SK-N-SH treated with all-trans-retinoic acid at 6 μM for 48 hours (cell line): Measurements from ENCODE around the gene ZNF490.

Experiments
- ATAC-seq: fragments of 200-7000 bp; cut with Tn5 transposase; 3 replicates; pipeline ENCODE4 v1.9.1; 2020; ENCODE audit warnings: mild to moderate bottlenecking, moderate library complexity
- ARNTL ChIP-seq: fragments of 450-650 bp; formaldehyde crosslinking; IDR thresholded peaks from 2 replicates; pipeline ENCODE4 v1.5.0; 2020; ENCODE audit warnings: low read depth, mild to moderate bottlenecking, moderate library complexity, borderline replicate concordance
- BACH2 ChIP-seq: fragments of 250-450 bp; sonication (Bioruptor Pico); IDR thresholded peaks from 2 replicates; pipeline ENCODE4 v1.9.0; 2021; ENCODE audit warnings: mild to moderate bottlenecking, borderline replicate concordance
- CSDC2 ChIP-seq: fragments of 250-450 bp; sonication (Bioruptor Pico); IDR thresholded peaks from 2 replicates; pipeline ENCODE4 v1.5.0; 2020; ENCODE audit warnings: mild to moderate bottlenecking, moderate library complexity
- CSRNP3 ChIP-seq: fragments of 250-450 bp; sonication (Bioruptor Pico); IDR thresholded peaks from 2 replicates; pipeline ENCODE4 v1.5.1; 2021; ENCODE audit warnings: mild to moderate bottlenecking, moderate library complexity
- ESRRG ChIP-seq: fragments of 250-450 bp; sonication (Bioruptor Pico); IDR thresholded peaks from 2 replicates; pipeline ENCODE4 v1.6.1; 2021; ENCODE audit warnings: mild to moderate bottlenecking
- GLIS3 ChIP-seq: fragments of 250-450 bp; sonication (Bioruptor Pico); IDR thresholded peaks from 2 replicates; pipeline ENCODE4 v1.5.0; 2020; ENCODE audit warnings: mild to moderate bottlenecking, moderate library complexity
- ISL1 ChIP-seq: fragments of 250-450 bp; sonication (Bioruptor Pico); IDR thresholded peaks from 2 replicates; pipeline ENCODE4 v2.1.2; 2022; ENCODE audit warnings: mild to moderate bottlenecking, moderate library complexity
- OSR1 ChIP-seq: fragments of 250-450 bp; sonication (Bioruptor Pico); IDR thresholded peaks from 2 replicates; pipeline ENCODE4 v1.8.0; 2022; ENCODE audit warnings: moderate library complexity, mild to moderate bottlenecking, inconsistent platforms
- PPARA ChIP-seq: fragments of 250-450 bp; sonication (Bioruptor Pico); IDR thresholded peaks from 2 replicates; pipeline ENCODE4 v1.5.0; 2020; ENCODE audit warnings: mild to moderate bottlenecking, borderline replicate concordance
- RARB ChIP-seq: fragments of 250-450 bp; sonication (Bioruptor Pico); IDR thresholded peaks from 2 replicates; pipeline ENCODE4 v1.8.0; 2021; ENCODE audit warnings: mild to moderate bottlenecking, moderate library complexity
- SNAI2 ChIP-seq: fragments of 250-450 bp; sonication (Bioruptor Pico); IDR thresholded peaks from 2 replicates; pipeline ENCODE4 v1.5.0; 2020; ENCODE audit warnings: mild to moderate bottlenecking, moderate library complexity
- TCF4 ChIP-seq: fragments of 250-450 bp; sonication (Bioruptor Pico); IDR thresholded peaks from 2 replicates; pipeline ENCODE4 v1.8.0; 2021; ENCODE audit warnings: mild to moderate bottlenecking, moderate library complexity, borderline replicate concordance
- TOX ChIP-seq: fragments of 250-450 bp; sonication (Bioruptor Pico); IDR thresholded peaks from 2 replicates; pipeline ENCODE4 v1.8.0; 2021; ENCODE audit warnings: mild to moderate bottlenecking, moderate library complexity, borderline replicate concordance
- TSHZ2 ChIP-seq: fragments of 250-450 bp; sonication (Bioruptor Pico); IDR thresholded peaks from 2 replicates; pipeline ENCODE4 v1.5.0; 2020; ENCODE audit warnings: mild to moderate bottlenecking, moderate library complexity
- ZC3H10 ChIP-seq: fragments of 250-450 bp; sonication (Bioruptor Pico); IDR thresholded peaks from 2 replicates; pipeline ENCODE4 v1.5.1; 2021; ENCODE audit warnings: mild to moderate bottlenecking, moderate library complexity
- ZFP3 ChIP-seq: fragments of 250-450 bp; sonication (Bioruptor Pico); IDR thresholded peaks from 2 replicates; pipeline ENCODE4 v1.5.0; 2020; ENCODE audit warnings: mild to moderate bottlenecking, moderate library complexity
- ZFP30 ChIP-seq: fragments of 450-650 bp; formaldehyde crosslinking; IDR thresholded peaks from 2 replicates; pipeline ENCODE4 v1.5.0; 2022; ENCODE audit warnings: mild to moderate bottlenecking, moderate library complexity
- ZNF70 ChIP-seq: fragments of 450-650 bp; formaldehyde crosslinking; IDR thresholded peaks from 2 replicates; pipeline ENCODE4 v1.5.0; 2020; ENCODE audit warnings: mild to moderate bottlenecking, moderate library complexity
- ZNF8 ChIP-seq: fragments of 450-650 bp; formaldehyde crosslinking; IDR thresholded peaks from 2 replicates; pipeline ENCODE4 v1.5.0; 2020; ENCODE audit warnings: mild to moderate bottlenecking, moderate library complexity
- TF ChIP-seq, protein P1 (sequence below): fragments of 250-450 bp; sonication (Bioruptor Pico); IDR thresholded peaks from 2 replicates; pipeline ENCODE4 v1.8.0; 2021; ENCODE audit warnings: low read depth, mild to moderate bottlenecking, moderate library complexity, borderline replicate concordance
- TF ChIP-seq, protein P2 (sequence below): fragments of 250-450 bp; sonication (Bioruptor Pico); IDR thresholded peaks from 2 replicates; pipeline ENCODE4 v1.5.1; 2020; ENCODE audit warnings: low read depth, mild to moderate bottlenecking, moderate library complexity

The ZNF490 gene

DNA sequence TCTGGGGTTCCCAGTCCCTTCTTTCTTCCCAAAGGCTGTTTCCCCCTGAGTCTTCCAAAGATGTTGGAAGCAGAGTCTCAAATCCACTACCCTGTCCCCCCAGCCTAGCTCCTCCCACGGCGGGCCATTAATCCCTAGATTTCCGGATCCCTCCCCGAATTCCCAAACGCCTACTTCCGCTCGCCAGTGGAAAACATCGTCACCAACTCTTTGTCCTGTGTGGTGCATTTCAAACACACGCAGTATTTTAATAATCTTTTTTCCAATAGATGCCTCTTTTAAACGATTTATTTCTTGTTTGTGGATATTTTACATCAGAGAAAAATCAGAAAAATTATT is 717 bp upstream of the ZNF490 start:
- TF ChIP-seq ZFP30 (CRISPR knock-in tag) (no peak), CSRNP3 (CRISPR knock-in tag) (no peak), ESRRG (no peak), RARB (no peak), SNAI2 (CRISPR knock-in tag) (no peak), TOX (CRISPR knock-in tag) (no peak), BACH2 (CRISPR knock-in tag) (no peak), GLIS3 (CRISPR knock-in tag) (no peak), ZFP3 (no peak), CSDC2 (CRISPR knock-in tag) (no peak), ISL1 (CRISPR knock-in tag) (no peak), ZC3H10 (CRISPR knock-in tag) (no peak)
- TF ChIP-seq, protein P1, sequence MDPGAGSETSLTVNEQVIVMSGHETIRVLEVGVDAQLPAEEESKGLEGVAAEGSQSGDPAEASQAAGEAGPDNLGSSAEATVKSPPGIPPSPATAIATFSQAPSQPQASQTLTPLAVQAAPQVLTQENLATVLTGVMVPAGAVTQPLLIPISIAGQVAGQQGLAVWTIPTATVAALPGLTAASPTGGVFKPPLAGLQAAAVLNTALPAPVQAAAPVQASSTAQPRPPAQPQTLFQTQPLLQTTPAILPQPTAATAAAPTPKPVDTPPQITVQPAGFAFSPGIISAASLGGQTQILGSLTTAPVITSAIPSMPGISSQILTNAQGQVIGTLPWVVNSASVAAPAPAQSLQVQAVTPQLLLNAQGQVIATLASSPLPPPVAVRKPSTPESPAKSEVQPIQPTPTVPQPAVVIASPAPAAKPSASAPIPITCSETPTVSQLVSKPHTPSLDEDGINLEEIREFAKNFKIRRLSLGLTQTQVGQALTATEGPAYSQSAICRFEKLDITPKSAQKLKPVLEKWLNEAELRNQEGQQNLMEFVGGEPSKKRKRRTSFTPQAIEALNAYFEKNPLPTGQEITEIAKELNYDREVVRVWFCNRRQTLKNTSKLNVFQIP (CRISPR knock-in tag), result no peak

GRCh38 chr19:12607631-12608030 is 3.0 kb downstream of the ZNF490 start:
- TF ChIP-seq ZC3H10 (CRISPR knock-in tag) (no peak), ISL1 (CRISPR knock-in tag) (no peak), CSDC2 (CRISPR knock-in tag) (no peak), SNAI2 (CRISPR knock-in tag) (no peak), TSHZ2 (CRISPR knock-in tag) (no peak), ARNTL (CRISPR knock-in tag) (no peak), PPARA (CRISPR knock-in tag) (no peak), ESRRG (no peak), ZNF70 (no peak), GLIS3 (CRISPR knock-in tag) (no peak), OSR1 (CRISPR knock-in tag) (no peak), BACH2 (CRISPR knock-in tag) (no peak), ZFP30 (CRISPR knock-in tag) (no peak), ZNF8 (no peak)
- ATAC-seq, result no peak

More for the DNA sequence above, 717 bp upstream of the ZNF490 start:
- ATAC-seq, result peak; percentile 80

- TF ChIP-seq, protein P1 (CRISPR knock-in tag), result no peak
- TF ChIP-seq PPARA (CRISPR knock-in tag) (no peak), TOX (CRISPR knock-in tag) (no peak), ZFP3 (no peak), ZC3H10 (CRISPR knock-in tag) (no peak), ZFP30 (CRISPR knock-in tag) (no peak), ZNF70 (no peak), CSRNP3 (CRISPR knock-in tag) (no peak), OSR1 (CRISPR knock-in tag) (no peak), ESRRG (no peak), TCF4 (CRISPR knock-in tag) (no peak), GLIS3 (CRISPR knock-in tag) (no peak), ISL1 (CRISPR knock-in tag) (no peak), TSHZ2 (CRISPR knock-in tag) (no peak), CSDC2 (CRISPR knock-in tag) (no peak)
- TF ChIP-seq, protein P2, sequence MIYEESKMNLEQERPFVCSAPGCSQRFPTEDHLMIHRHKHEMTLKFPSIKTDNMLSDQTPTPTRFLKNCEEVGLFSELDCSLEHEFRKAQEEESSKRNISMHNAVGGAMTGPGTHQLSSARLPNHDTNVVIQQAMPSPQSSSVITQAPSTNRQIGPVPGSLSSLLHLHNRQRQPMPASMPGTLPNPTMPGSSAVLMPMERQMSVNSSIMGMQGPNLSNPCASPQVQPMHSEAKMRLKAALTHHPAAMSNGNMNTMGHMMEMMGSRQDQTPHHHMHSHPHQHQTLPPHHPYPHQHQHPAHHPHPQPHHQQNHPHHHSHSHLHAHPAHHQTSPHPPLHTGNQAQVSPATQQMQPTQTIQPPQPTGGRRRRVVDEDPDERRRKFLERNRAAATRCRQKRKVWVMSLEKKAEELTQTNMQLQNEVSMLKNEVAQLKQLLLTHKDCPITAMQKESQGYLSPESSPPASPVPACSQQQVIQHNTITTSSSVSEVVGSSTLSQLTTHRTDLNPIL (CRISPR knock-in tag), result no peak
- no peak for ATAC-seq
Measured at GRCh38 chr19:12606796-12607195, 3.8 kb downstream of the ZNF490 start.
